ENCODE data around the gene SUPT5H.

- TF ChIP-seq SMC3 (conservative IDR thresholded peaks at IDR 0.05; ENCODE audit: poor library complexity) (no peak), CTCF (IDR thresholded peaks at IDR 0.05; ENCODE audit: poor library complexity, severe bottlenecking) (peak; percentile 63), EP300 (conservative IDR thresholded peaks at IDR 0.05; ENCODE audit: poor library complexity, severe bottlenecking) (no peak), TAF1 (IDR thresholded peaks at IDR 0.05; ENCODE audit: low read depth) (no peak), EZH2 (IDR thresholded peaks at IDR 0.05; ENCODE audit: borderline replicate concordance, insufficient read depth, low read length, poor library complexity, severe bottlenecking) (no peak), REST (IDR thresholded peaks at IDR 0.05; ENCODE audit: borderline replicate concordance) (no peak)
These were observed 57.4 kb downstream of the SUPT5H start for GRCh38 chr19:39502640-39503417.

Data from neural cell (in vitro differentiated cells).